Right ventricle myocardium superior (tissue), 1 donor: Measurements from ENCODE around the gene PGF. TPM values are rescaled to one million over a fixed set of nuclear protein-coding genes. Genes with fewer than 3 reads are reported as not detected.

ENCODE experiments used
- ATAC-seq: fragments of 200-7000 bp; cut with Tn5 transposase; one replicate; pipeline ENCODE4 v1.9.1; 2020; ENCODE audit warnings: mild to moderate bottlenecking; ENCODE audit not compliant: poor library complexity
- DNase-seq: peaks from one replicate; pipeline ENCODE4 v3.0.0-alpha.2; 2020
- intact Hi-C: fragments of 100-400 bp; cut with DNase I; formaldehyde crosslinking; loops from one replicate; pipeline ENCODE4 v1.11.2; 2022
- total RNA-seq: library from RNA; stranded (reverse); fragmentation: NEBNext Ultra II Directional; extraction: Animal tissue kit (Norgen Biotek cat#: 25700); gene quantifications from one replicate; pipeline ENCODE4 v1.2.1, GENCODE V29; 2021
- donor health status: DM: no; HTN: yes; CAD: no; lungs with severe emphysema.

Gene PGF
- total RNA-seq, 1 donor from 2014 or later: 5.1 TPM

DNA sequence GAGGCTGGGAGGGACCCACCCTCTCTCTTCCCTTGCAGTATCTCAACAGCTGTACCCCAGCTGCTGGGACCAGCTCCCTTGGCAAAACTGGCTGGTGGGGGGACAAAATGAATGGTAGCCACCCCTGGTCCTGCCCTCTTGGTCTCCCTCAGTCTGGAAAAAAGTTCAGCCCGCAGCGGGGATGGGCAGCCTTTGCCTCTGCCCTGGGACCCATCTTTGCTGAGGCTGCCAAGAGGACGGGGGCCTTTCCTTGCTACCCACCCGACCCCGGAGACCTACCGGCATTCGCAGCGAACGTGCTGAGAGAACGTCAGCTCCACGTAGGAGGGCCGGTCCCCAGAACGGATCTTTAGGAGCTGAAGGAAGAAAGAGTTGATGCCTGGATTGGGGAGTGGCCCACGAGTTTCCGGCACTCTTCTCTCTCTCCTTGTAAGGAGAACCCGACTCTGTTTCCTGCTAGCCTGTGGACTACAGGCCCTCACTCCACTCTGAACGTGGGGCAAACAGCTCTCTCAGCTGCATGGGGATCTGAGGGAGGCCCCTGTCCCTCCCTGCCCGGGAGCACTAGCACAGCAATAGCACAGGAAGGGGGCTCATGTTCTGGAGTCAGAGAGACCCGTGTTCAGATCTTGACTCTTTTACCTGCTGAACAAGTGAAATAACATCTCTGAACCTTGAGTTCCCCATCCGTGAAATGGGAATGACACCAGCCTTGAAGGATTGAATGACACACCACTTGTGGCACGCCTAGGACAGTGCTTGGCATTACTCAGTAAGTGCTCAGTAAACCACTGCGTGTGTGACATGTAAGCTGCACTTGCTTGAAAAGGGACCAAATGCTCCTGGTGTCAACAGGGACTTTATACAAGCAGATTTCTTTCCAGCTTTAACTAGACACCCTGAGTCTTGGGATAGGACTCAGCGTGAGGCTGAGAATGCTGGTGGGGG, 6.9 kb downstream of the PGF start:
- no peak for DNase-seq
- no peak for ATAC-seq
- intact Hi-C loops: loop anchor here (5.0 to 10.0 kb wide), 2 partner anchors 54 to 136 kb away; partner anchors contain the start of gene EIF2B2

DNA sequence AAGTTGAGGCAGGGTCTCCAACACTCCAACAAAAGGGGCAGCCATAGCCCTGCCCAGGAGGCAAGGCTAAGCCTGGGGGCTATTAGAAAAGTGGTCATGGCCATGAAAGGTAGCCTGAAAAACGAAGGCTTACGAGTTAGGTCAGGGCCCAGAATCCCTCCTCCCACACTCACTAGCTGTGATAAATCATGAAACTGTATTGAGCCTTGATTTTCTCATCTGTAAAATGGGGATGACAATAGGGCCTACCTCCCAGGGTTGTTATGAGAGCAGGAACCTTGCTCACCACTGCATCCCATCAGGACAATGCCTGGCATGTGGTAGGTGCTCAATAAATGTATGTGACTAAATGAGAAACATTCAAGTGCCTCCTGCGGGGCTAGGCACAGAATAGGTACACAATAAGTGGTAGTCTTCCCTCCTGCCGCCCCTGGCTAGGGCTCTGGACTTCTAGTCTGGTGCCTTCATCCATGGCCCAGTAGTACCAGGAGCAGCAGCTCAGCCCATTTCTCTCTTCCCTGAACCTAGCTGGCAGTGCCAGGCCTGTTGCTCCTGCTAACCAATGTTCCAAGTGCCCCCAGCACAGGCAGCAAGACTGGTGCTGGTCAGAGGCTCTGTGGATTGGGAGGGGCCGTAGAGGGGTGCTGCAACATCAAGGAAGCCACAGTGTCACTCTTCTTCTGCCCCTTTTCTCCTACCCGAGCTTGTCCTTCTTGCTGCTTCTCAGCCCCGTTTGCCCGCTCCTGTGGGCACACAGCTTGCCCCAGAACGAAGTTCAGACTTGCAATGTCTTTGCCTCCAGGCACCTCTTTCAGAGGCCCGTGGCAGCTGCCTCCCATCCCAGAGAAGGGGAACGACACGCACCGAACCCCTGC, 7.8 kb downstream of the PGF start:
- intact Hi-C loops: loop anchor here (5.0 to 10.0 kb wide), 2 partner anchors 55 to 137 kb away; partner anchors contain the start of gene EIF2B2
- DNase-seq (no peak), ATAC-seq (no peak)

DNA sequence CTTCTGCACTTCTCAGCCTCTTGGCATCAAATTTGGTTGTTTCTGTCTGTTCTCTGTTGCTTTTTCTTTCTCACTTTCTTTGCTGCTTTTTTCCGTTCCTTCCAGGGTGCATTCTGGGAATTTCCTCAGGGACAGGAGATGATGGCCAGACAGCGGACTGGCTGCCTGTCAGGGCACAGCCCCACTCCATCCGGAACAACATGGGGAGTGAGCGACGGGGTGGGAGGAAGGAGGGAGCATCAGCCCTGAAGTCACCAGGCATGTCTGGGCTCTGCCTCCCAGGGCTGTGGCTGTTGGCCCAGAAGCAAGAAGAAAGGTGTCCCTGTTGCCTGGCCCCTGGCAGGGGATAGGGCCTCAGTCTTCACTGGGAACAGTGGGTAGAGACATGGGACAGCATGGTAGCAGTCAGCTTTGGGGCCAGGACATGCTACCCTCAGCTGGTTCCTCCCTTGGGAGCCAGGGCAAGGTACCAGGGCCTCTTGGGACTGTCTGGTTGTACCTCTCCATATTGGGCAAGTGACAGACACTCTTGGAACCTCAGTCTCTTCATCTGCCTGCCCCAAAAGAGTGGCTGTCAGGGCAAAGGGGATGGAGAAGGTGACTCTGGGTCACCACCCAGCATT, 8.6 kb downstream of the PGF start:
- DNase-seq: peak; percentile 68
- peak; percentile 57 for ATAC-seq
- intact Hi-C loops: loop anchor here (5.0 to 10.0 kb wide), 2 partner anchors 56 to 138 kb away; partner anchors contain the start of gene EIF2B2

DNA sequence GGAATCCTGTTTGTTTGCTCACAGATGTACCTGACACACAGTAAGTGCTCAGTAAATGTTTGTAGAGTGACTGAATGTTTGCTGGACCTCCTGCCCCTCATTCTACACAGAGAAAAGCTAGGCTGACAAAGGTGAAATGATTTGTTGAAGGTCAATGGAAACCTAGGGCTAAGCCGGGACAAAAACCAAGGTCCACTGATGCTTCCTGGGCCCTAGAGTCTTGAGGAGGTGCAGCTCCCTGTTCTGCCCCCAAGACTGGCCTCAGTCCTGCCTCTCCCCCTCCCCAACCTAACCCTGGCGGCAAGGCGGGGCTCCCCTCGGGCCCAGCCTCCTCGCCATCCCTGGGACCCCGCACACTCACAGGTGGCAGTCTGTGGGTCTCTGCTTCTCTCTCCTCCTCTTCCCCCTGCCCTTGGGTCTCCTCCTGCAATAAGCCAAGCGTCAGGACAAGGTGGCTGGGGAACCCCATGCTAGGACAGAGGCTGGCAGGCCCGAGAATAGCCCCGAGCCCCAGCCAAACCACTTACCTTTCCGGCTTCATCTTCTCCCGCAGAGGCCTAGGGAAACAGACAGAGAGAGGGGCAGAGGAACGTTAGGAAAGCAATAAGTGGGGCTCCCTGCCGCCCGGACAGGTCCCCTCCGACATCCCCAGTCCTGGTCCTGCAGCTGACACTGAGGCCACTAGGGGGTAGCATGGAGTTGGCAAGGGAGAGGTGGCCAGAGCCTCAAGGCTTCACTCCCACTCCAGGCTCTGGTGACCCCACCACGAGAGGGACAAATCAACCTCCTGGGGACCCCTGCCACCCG, 9.3 kb downstream of the PGF start:
- DNase-seq: peak; percentile 80
- intact Hi-C loops: loop anchor here (5.0 to 10.0 kb wide), 2 partner anchors 56 to 139 kb away; partner anchors contain the start of gene EIF2B2
- peak; percentile 86 for ATAC-seq

DNA sequence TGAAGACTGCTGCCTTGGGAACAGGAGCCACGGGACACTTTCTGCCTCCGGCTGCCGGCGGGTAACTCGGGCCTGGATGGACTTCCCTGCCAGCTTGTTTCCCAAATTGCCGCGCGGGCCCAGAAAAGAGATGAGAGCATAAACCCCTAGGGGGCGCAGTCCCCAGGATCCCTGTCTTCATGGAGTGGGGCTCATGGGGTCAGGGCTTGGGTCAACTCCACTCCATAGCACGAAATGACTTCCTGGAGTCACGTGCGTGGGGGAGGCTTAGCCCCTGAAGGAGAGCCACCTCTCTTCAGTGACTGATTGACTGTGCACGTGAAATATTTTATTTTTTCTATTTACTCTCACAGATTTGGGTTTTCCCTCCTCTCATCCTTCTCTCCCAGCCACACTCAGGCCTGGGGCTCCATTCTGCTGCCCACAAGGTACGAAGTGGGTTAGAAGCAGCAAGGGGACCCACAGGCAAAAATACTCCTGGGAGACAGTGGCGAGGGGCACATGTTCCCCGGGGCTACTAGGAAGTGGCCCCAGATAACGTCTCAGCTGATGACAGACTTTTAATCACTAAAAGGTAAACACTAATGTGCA, 10.0 kb downstream of the PGF start:
- intact Hi-C loops: loop anchor here (5.0 to 10.0 kb wide), 2 partner anchors 57 to 139 kb away; partner anchors contain the start of gene EIF2B2
- ATAC-seq (no peak), DNase-seq (peak; percentile 59)

DNA sequence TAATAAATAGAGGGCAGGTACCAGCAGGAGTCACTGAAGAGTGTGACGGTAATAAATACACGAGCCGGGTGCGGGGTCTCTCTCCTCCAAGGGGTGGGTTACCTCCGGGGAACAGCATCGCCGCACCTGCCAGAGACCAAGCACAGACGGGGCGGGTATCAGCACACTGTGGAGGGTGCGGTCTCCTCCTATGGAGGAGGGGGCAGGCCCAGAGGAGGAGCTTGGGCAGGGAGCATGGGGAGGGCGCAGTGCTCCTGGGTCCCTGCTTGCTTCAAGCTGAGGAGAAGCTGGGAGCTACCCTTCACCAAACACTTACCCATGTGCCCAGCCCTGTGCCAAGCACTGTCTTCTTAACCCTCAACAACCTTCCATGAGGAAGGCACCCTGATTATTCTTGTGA, 12.8 kb downstream of the PGF start:
- DNase-seq (no peak), ATAC-seq (no peak)
- intact Hi-C loops: loop anchor here (10.0 kb wide), 1 partner anchor 142 kb away; no protein-coding TSS in a partner anchor

DNA sequence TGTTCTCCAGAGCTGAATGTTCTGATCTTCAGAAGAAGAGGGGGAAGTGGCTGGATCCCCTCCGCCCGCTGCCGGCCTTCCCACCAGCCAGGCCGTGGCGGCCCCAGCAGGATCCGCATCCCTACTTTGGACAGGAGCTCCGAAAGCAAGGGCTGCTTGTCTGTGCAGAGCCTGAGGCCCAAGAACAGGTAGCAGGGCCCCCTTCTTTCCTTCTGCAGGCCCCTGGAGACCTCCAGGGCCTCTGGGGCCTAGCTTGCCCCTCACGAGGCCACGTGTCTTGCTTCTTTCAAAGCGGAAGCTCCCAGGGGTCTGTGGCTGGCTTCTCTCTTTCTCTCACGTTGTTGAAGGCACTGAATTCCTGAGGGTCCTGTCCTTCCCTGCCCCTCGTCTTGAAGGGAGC, 13.2 kb downstream of the PGF start:
- DNase-seq (no peak), ATAC-seq (no peak)
- intact Hi-C loops: loop anchor here (10.0 kb wide), 1 partner anchor 143 kb away; no protein-coding TSS in a partner anchor

DNA sequence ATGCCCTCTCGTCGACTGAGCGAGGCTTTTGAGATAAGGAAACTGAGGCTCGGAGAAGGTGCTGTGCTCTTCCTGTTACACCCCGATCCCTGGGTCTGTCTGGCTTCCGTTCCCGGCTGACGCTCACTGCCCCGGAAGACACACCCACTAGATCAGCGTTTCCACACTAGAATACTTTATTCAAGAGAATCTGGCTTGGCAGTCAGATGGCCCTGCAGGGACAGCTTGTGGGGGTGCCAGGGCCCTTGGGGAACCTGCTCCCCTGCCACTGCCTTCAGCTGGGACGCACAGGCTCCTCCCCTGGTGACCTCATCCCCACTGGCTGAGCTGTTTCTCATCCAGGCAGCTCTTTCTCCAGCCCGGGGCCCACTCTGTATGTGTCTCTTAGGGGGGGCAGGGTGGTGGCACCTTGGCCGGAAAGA, 13.7 kb downstream of the PGF start:
- DNase-seq (peak; percentile 83), ATAC-seq (peak; percentile 26)
- intact Hi-C loops: loop anchor here (10.0 kb wide), 1 partner anchor 143 kb away; no protein-coding TSS in a partner anchor

DNA sequence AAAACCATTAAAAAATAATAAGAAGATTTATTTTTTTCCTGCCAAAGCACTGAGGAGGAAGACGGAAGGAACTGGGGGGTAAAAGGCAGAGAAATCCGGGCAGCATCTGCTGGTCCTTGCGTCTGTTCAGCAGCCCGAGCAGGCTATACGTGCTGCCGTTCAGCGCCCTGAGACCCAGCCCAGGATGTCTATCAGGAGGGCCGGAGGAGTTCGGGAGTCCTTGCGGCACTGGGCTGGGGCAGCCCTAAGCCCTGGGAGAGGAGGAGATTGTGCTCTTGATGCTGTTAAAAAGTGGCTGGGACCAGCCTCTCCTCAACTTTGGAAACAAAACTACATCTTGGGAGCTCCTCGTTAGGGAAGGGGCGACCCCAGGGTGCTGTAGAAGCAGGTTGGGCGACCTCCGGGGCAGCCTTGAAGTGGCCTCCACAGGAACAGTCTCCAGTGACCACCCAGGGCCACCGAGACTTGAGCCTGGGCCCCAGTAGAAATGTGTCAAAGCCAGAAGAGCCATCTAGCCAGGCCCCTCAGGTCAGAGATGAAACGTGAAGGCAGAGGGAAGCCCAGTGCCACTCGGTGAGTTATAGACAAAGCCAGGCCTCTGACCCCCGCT, 14.3 kb downstream of the PGF start:
- intact Hi-C loops: loop anchor here (10.0 kb wide), 1 partner anchor 144 kb away; no protein-coding TSS in a partner anchor
- DNase-seq: peak; percentile 42
- ATAC-seq: no peak

DNA sequence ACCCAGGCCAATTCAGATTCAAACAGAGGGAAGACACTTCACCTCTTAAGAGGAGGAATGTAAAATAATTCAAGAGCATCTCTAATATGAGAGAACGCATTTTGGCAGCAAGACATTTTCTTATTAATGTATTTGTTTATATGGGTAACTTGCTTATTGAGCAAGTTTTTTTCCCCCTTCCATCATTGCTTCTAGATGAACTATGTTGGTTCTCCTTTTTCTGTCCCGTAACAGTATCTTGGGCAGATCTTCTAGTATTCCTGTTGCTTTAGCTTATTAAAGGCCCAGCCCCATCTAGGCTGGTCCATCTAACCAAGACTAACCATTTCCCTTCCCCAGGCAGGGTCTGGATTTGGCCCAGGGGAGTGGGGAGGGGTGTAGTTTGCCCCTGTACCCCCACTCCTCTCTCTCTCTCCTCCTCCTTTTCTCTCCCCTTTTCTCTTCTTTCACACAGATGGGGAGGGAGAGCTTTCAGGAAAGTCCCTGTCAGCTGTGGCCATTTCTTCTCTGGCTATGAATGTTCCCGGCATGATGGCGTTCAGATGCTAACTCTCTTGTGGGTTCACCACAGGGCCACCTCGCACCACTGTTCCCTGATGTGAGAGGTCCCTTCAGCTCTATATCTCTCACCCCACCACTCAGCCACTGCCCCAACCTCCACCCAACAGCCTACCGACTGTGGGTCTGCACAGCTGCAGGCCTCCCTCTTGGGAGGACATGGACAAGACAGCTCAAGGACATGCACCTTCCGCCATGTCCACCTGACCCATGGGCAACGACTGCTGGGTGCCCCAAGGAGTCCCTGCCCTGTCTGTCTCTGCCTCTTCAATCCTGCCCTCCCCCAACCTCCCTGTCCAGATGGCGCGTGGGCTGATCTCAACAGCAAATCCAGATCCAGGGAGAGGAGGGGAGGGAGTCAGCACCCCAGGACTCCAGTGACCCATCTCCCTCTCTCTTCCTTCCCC, 16.6 kb downstream of the PGF start:
- intact Hi-C loops: no loop called here
- ATAC-seq: no peak

DNA sequence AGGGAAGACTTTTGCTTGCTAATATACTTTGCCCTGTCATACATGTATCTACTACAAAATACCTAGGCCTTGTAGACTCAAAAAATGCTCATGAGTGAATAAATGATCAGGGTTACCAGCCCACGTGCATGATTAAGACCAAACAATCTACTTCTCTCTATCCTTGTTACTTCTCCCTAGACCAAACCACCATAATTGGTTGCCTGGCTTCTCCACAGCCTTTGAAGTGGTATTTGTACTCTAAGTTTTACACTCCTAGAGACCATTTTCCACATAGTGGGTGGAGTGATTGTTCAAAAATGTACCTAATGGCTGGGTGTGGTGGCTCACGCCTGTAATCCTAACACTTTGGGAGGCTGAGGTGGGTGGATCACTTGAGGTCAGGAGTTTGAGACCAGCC, 18.2 kb downstream of the PGF start:
- DNase-seq: no peak
- no peak for ATAC-seq
- intact Hi-C loops: no loop called here

More for the DNA sequence above, 16.6 kb downstream of the PGF start:
- peak; percentile 40 for DNase-seq

DNA sequence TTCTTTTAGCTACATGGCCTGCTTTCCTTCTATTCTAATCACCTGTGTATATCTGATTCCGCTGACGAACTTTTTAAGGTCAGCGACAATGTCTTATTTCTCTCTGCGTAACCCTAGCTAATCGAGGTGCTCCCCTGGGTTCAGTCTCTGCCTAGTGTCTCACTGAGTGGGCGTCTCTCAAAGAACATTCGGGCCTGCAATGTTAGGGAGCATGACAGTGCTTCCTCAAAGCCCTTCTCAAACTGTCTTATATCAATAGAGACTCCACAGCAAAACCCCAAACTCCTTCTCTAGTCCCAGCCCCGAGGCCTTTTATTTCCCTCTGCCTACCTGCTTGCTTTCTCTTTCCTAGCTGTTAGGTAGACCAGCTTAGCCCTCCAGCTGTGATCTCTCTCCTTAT, 18.7 kb downstream of the PGF start:
- intact Hi-C loops: no loop called here
- DNase-seq (no peak), ATAC-seq (no peak)

DNA sequence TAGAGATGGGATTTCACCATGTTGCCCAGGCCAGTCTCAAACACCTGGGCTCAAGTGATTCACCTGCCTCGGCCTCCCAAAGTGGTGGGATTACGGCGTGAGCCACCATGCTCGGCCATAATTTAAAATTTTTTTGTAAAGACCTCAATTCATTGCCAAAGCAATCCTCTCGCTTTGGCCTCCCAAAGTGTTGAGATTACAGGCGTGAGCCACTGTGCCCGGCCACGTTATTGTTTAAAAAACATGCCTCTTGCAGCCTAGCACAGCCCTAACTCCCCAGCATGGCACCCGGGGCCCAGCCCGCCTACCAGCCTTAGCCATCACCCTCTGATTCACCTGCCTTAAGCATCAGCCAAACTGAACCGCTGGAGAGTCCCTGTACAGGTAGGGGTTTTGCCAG, 19.2 kb downstream of the PGF start:
- ATAC-seq (no peak), DNase-seq (no peak)
- intact Hi-C loops: no loop called here

DNA sequence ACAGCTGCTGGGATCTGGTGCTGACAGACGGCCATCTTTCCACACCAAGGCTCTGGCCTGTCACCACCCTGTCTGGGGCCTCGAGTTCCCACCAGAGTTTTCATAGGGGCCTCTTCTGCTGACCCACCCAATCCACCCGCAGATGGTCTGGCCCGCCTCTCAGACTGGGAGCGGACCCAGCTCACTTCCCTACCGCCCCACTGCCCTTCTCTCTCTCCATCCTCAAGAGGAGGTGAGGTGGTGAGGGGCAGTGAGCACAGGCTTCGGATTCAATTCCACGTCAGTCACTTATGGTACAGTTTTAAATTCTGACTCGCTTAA, 20.1 kb downstream of the PGF start:
- DNase-seq: no peak
- peak; percentile 3 for ATAC-seq
- intact Hi-C loops: no loop called here

DNA sequence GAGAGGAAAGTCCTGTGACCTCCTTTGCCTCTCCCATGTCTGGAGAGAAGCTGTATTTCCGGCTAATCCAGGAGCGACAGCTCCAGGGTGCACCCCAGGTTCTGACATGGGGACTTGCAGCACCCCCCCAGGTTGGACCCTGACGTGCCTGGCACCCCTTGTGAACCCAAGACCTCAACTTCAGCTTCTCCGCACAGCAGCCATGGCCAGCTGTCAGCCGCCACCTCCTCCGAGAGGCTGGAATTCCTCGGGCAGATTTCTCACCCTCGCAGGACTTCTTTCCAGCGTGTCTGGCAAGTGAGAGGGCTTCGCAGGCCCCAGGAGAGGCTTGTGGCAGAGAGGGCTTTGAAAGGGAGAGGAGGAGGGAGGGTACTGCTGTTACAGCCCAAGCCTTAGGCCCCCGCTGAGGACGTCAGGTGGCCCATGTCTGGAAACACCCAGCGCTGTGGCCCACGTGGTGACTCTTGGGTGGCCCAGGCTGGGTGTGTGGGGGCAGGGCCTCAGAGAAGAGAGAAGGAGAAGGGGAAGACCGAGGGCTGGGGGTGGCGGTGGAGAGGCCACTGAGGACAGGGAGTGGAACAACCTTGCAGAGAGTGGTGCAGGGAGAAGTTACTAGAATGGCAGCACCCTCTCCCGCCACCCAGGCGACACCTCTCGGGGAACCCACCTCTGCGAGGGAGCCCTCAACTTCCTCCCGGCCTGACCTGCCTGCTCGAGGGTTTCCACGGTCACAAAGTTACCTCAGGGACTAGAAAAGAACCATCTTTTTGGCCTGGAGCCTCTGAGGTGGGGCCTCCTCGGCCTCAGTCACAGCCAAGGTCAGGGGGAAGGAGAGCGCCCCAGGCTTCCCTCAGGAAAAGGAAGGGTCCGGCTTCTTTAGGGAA, 20.7 kb downstream of the PGF start:
- intact Hi-C loops: no loop called here
- DNase-seq: peak; percentile 69
- ATAC-seq: peak; percentile 62
